ENCODE data around the gene ANHX.

ANHX gene

GRCh38 chr12:133221241-133221640 lies 14.4 kb downstream of the ANHX start:
- H3K4me3 Mint-ChIP-seq: no peak overlapping the region
- H3K9me3 Mint-ChIP-seq: peaks cover 18% of the 10 kb centered on the region
- H3K27me3 Mint-ChIP-seq: peaks cover 1% of the 10 kb centered on the region
- no peaks in the 10 kb centered on the region for H3K4me1 Mint-ChIP-seq
- H3K36me3 Mint-ChIP-seq: peaks cover 12% of the 10 kb centered on the region
- no peak overlapping the region for H3K27ac Mint-ChIP-seq

GRCh38 chr12:133220521-133220920 lies 15.2 kb downstream of the ANHX start:
- H3K4me1 Mint-ChIP-seq: no peaks in the 10 kb centered on the region
- H3K9me3 Mint-ChIP-seq: peaks cover 18% of the 10 kb centered on the region
- peaks cover 12% of the 10 kb centered on the region for H3K36me3 Mint-ChIP-seq
- H3K27me3 Mint-ChIP-seq: peaks cover 1% of the 10 kb centered on the region
- H3K4me3 Mint-ChIP-seq: no peak overlapping the region
- no peak overlapping the region for H3K27ac Mint-ChIP-seq

GRCh38 chr12:133217219-133217618 lies 18.5 kb downstream of the ANHX start:
- peaks cover 1% of the 10 kb centered on the region for H3K27me3 Mint-ChIP-seq
- peaks cover 18% of the 10 kb centered on the region for H3K9me3 Mint-ChIP-seq
- H3K36me3 Mint-ChIP-seq: peaks cover 17% of the 10 kb centered on the region
- H3K4me1 Mint-ChIP-seq: no peaks in the 10 kb centered on the region
- H3K27ac Mint-ChIP-seq: no peak overlapping the region
- H3K4me3 Mint-ChIP-seq: no peak overlapping the region

GRCh38 chr12:133215724-133216123 lies 20.0 kb downstream of the ANHX start:
- Mint-ChIP-seq H3K9me3 (peaks cover 23% of the 10 kb centered on the region), H3K27me3 (peaks cover 1% of the 10 kb centered on the region), H3K36me3 (peaks cover 25% of the 10 kb centered on the region)

GRCh38 chr12:133206390-133206789 lies 29.3 kb downstream of the ANHX start:
- no peaks in the 10 kb centered on the region for H3K27me3 Mint-ChIP-seq
- no peak overlapping the region for H3K27ac Mint-ChIP-seq
- H3K4me1 Mint-ChIP-seq: no peaks in the 10 kb centered on the region
- H3K36me3 Mint-ChIP-seq: peaks cover 48% of the 10 kb centered on the region
- H3K9me3 Mint-ChIP-seq: peaks cover under 1% of the 10 kb centered on the region
- no peak overlapping the region for H3K4me3 Mint-ChIP-seq

More at GRCh38 chr12:133215724-133216123, 20.0 kb downstream of the ANHX start:
- Mint-ChIP-seq H3K4me1 (no peaks in the 10 kb centered on the region), H3K4me3 (no peak overlapping the region), H3K27ac (no peak overlapping the region)

GRCh38 chr12:133204264-133204603 lies 31.4 kb downstream of the ANHX start:
- Mint-ChIP-seq H3K4me1 (no peaks in the 10 kb centered on the region), H3K36me3 (peaks cover 58% of the 10 kb centered on the region), H3K4me3 (no peak overlapping the region), H3K9me3 (peaks cover 8% of the 10 kb centered on the region), H3K27me3 (no peaks in the 10 kb centered on the region), H3K27ac (no peak overlapping the region)

GRCh38 chr12:133203344-133204263 lies 32.1 kb downstream of the ANHX start:
- Mint-ChIP-seq H3K4me1 (no peaks in the 10 kb centered on the region), H3K4me3 (no peak overlapping the region), H3K27ac (peak overlapping the region; percentile 35), H3K9me3 (peaks cover 8% of the 10 kb centered on the region), H3K27me3 (no peaks in the 10 kb centered on the region), H3K36me3 (peaks cover 60% of the 10 kb centered on the region)

- Mint-ChIP-seq H3K9me3 (peaks cover 8% of the 10 kb centered on the region), H3K27ac (no peak overlapping the region), H3K4me1 (no peaks in the 10 kb centered on the region), H3K4me3 (no peak overlapping the region), H3K27me3 (no peaks in the 10 kb centered on the region), H3K36me3 (peaks cover 60% of the 10 kb centered on the region)
Measured at GRCh38 chr12:133202493-133203343, 33.0 kb downstream of the ANHX start.

GRCh38 chr12:133201888-133202287 lies 33.8 kb downstream of the ANHX start:
- Mint-ChIP-seq H3K27ac (no peak overlapping the region), H3K36me3 (peaks cover 60% of the 10 kb centered on the region), H3K4me1 (no peaks in the 10 kb centered on the region), H3K9me3 (peaks cover 8% of the 10 kb centered on the region), H3K27me3 (no peaks in the 10 kb centered on the region), H3K4me3 (no peak overlapping the region)

- Mint-ChIP-seq H3K9me3 (peaks cover 24% of the 10 kb centered on the region), H3K4me3 (no peak overlapping the region), H3K27me3 (no peaks in the 10 kb centered on the region), H3K36me3 (peaks cover 81% of the 10 kb centered on the region), H3K27ac (no peak overlapping the region), H3K4me1 (peaks cover 3% of the 10 kb centered on the region)
Measured at GRCh38 chr12:133192847-133193246, 42.8 kb downstream of the ANHX start.

GRCh38 chr12:133190176-133190575 lies 45.5 kb downstream of the ANHX start:
- no peak overlapping the region for H3K4me3 Mint-ChIP-seq
- no peak overlapping the region for H3K27ac Mint-ChIP-seq

GRCh38 chr12:133181238-133181959 lies 54.3 kb downstream of the ANHX start, which contains the start of gene ZNF268:
Gene ZNF268, plus strand, starts transcription at chr12:133181495. Its CDS starts 503 bp downstream, at chr12:133181998.
- Mint-ChIP-seq H3K36me3 (peaks cover 59% of the 10 kb centered on the region), H3K27me3 (no peaks in the 10 kb centered on the region), H3K9me3 (peaks cover 41% of the 10 kb centered on the region), H3K27ac (peak within 1 kb of the TSS; percentile 88), H3K4me3 (peak within 1 kb of the TSS; percentile 96), H3K4me1 (peaks cover 27% of the 10 kb centered on the region)

More at GRCh38 chr12:133190176-133190575, 45.5 kb downstream of the ANHX start:
- H3K9me3 Mint-ChIP-seq: peaks cover 30% of the 10 kb centered on the region
- no peaks in the 10 kb centered on the region for H3K27me3 Mint-ChIP-seq
- peaks cover 95% of the 10 kb centered on the region for H3K36me3 Mint-ChIP-seq
- H3K4me1 Mint-ChIP-seq: peaks cover 9% of the 10 kb centered on the region

GRCh38 chr12:133180669-133181068 lies 55.0 kb downstream of the ANHX start:
- Mint-ChIP-seq H3K27me3 (no peaks in the 10 kb centered on the region), H3K4me1 (peaks cover 26% of the 10 kb centered on the region), H3K36me3 (peaks cover 56% of the 10 kb centered on the region), H3K9me3 (peaks cover 45% of the 10 kb centered on the region), H3K27ac (no peak overlapping the region), H3K4me3 (peak overlapping the region; percentile 13)

GRCh38 chr12:133174901-133175300 lies 60.8 kb downstream of the ANHX start:
- peaks cover 33% of the 10 kb centered on the region for H3K9me3 Mint-ChIP-seq
- H3K4me3 Mint-ChIP-seq: no peak overlapping the region
- H3K27me3 Mint-ChIP-seq: no peaks in the 10 kb centered on the region
- H3K27ac Mint-ChIP-seq: no peak overlapping the region
- peaks cover 16% of the 10 kb centered on the region for H3K36me3 Mint-ChIP-seq
- H3K4me1 Mint-ChIP-seq: no peaks in the 10 kb centered on the region

GRCh38 chr12:133172491-133172890 lies 63.2 kb downstream of the ANHX start:
- Mint-ChIP-seq H3K27ac (no peak overlapping the region), H3K9me3 (peaks cover 37% of the 10 kb centered on the region), H3K36me3 (peaks cover 13% of the 10 kb centered on the region), H3K27me3 (no peaks in the 10 kb centered on the region), H3K4me1 (no peaks in the 10 kb centered on the region), H3K4me3 (no peak overlapping the region)

All from activated naive CD4-positive, alpha-beta T cell treated with anti-CD3 and anti-CD28 coated beads, Interleukin-2, amount 50 U/mL, for 24 hours (primary cell).